Left ventricle myocardium inferior (tissue), 1 donor: ENCODE data around the gene PRKCB. TPM values are rescaled to one million over a fixed set of nuclear protein-coding genes. Genes with fewer than 3 reads are reported as not detected.

Source experiments
- DNase-seq: peaks from one replicate; pipeline ENCODE4 v3.0.0-alpha.2; 2020
- H3K27ac ChIP-seq: fragments of 200-600 bp; replicated peaks from 2 replicates; pipeline ENCODE4 v1.8.0; 2021
- H3K27me3 ChIP-seq: fragments of 200-600 bp; 2 replicates; pipeline ENCODE4 v1.8.0; 2021; ENCODE audit warnings: low read depth
- H3K36me3 ChIP-seq: fragments of 200-600 bp; 2 replicates; pipeline ENCODE4 v1.8.0; 2021
- H3K4me1 ChIP-seq: fragments of 200-600 bp; 2 replicates; pipeline ENCODE4 v1.8.0; 2021
- H3K4me3 ChIP-seq: fragments of 200-600 bp; 2 replicates; pipeline ENCODE4 v1.8.0; 2021; ENCODE audit warnings: mild to moderate bottlenecking, moderate library complexity
- H3K9me3 ChIP-seq: fragments of 200-600 bp; replicated peaks from 2 replicates; pipeline ENCODE4 v1.8.0; 2021
- CTCF ChIP-seq: fragments of 200-600 bp; IDR thresholded peaks from 2 replicates; pipeline ENCODE4 v1.8.0; 2021; ENCODE audit warnings: antibody characterized with exemption, mild to moderate bottlenecking, borderline replicate concordance
- intact Hi-C: fragments of 100-400 bp; cut with micrococcal nuclease; formaldehyde crosslinking; loops from one replicate; pipeline ENCODE4 v1.11.0; 2022
- total RNA-seq: library from RNA; stranded (reverse); fragmentation: NEBNext Ultra II Directional; extraction: Animal tissue kit (Norgen Biotek cat#: 25700); gene quantifications from one replicate; pipeline ENCODE4 v1.2.1, GENCODE V29; 2021
- donor health status: DM: no; HTN: yes; CAD: no; lungs with severe emphysema.

The PRKCB gene
- total RNA-seq, 1 donor from 2014 or later: 1.6 TPM

GRCh38 chr16:24085666-24086065, 249.9 kb downstream of the PRKCB start:
- Histone ChIP-seq H3K27ac (no peak overlapping the region), H3K27me3 (peaks cover 22% of the 10 kb centered on the region), H3K36me3 (no peaks in the 10 kb centered on the region), H3K4me1 (no peaks in the 10 kb centered on the region), H3K9me3 (peaks cover 6% of the 10 kb centered on the region), H3K4me3 (no peak overlapping the region)
- DNase-seq: no peak
- no peak for TF ChIP-seq CTCF
- intact Hi-C loops: no loop called here

- intact Hi-C loops: no loop called here
- H3K36me3 ChIP-seq: no peaks in the 10 kb centered on the region
Measured at GRCh38 chr16:24087891-24088410, 252.2 kb downstream of the PRKCB start.

GRCh38 chr16:24088767-24089166, 253.0 kb downstream of the PRKCB start:
- Histone ChIP-seq H3K9me3 (peaks cover 20% of the 10 kb centered on the region), H3K36me3 (no peaks in the 10 kb centered on the region), H3K27ac (no peak overlapping the region), H3K4me1 (no peaks in the 10 kb centered on the region), H3K4me3 (no peak overlapping the region), H3K27me3 (peaks cover 15% of the 10 kb centered on the region)
- no peak for TF ChIP-seq CTCF
- intact Hi-C loops: no loop called here
- no peak for DNase-seq

More at GRCh38 chr16:24087891-24088410, 252.2 kb downstream of the PRKCB start:
- Histone ChIP-seq H3K27me3 (peaks cover 22% of the 10 kb centered on the region), H3K9me3 (peaks cover 20% of the 10 kb centered on the region), H3K4me1 (no peaks in the 10 kb centered on the region), H3K27ac (no peak overlapping the region), H3K4me3 (no peak overlapping the region)
- TF ChIP-seq CTCF: no peak
- no peak for DNase-seq

- TF ChIP-seq CTCF: no peak
- Histone ChIP-seq H3K27ac (no peak overlapping the region), H3K9me3 (peaks cover 20% of the 10 kb centered on the region), H3K36me3 (no peaks in the 10 kb centered on the region), H3K27me3 (peaks cover 11% of the 10 kb centered on the region), H3K4me3 (no peak overlapping the region), H3K4me1 (no peaks in the 10 kb centered on the region)
- no peak for DNase-seq
- intact Hi-C loops: no loop called here
Measured at GRCh38 chr16:24091125-24091524, 255.3 kb downstream of the PRKCB start.

GRCh38 chr16:24093049-24093448, 257.3 kb downstream of the PRKCB start:
- no peak for DNase-seq
- H3K27me3 ChIP-seq: peaks cover 2% of the 10 kb centered on the region
- peaks cover 20% of the 10 kb centered on the region for H3K9me3 ChIP-seq
- TF ChIP-seq CTCF: no peak
- no peaks in the 10 kb centered on the region for H3K4me1 ChIP-seq
- no peak overlapping the region for H3K4me3 ChIP-seq
- intact Hi-C loops: no loop called here
- no peak overlapping the region for H3K27ac ChIP-seq
- no peaks in the 10 kb centered on the region for H3K36me3 ChIP-seq
